ENCODE data around the gene VAT1L. TPM values are rescaled to one million over a fixed set of nuclear protein-coding genes. Genes with fewer than 3 reads are reported as not detected.
A peak's percentile ranks its signal among the peaks of the same experiment; 100 is the strongest.

VAT1L gene
- polyA plus RNA-seq, 1 of the 3 experiments (the other 2 are of a cell fraction) = 52.5 TPM

- no peaks in the 10 kb centered on the region for H3K36me3 ChIP-seq (replicated peaks in 1 of 2; ENCODE audit: control insufficient read depth in 1 of 2, insufficient read depth in 2 of 2, low read length in 1 of 2)
- DNase-seq = no peak
- H3K9ac ChIP-seq = no peak overlapping the region
- peaks cover 3 to 22% of the 10 kb centered on the region in 2 experiments; a peak in 3 of 4 replicates for H3K4me1 ChIP-seq (ENCODE audit: control insufficient read depth in 1 of 2, insufficient read depth in 2 of 2, low read depth in 1 of 2, low read length in 1 of 2)
- 93% methylated on average over 5 of the region's 5 CpGs for WGBS (ENCODE audit: low lambda C conversion rate)
- no peaks in the 10 kb centered on the region for H3K9me2 ChIP-seq
- POLR2A ChIA-PET = no interaction called here
- H4K20me1 ChIP-seq (ENCODE audit: insufficient read depth) = no peaks in the 10 kb centered on the region
- 0 out of 2 replicates have a peak, but pooled peaks cover 3% of the 10 kb centered on the region for H3K79me2 ChIP-seq (ENCODE audit: insufficient read depth)
- H3K27me3 ChIP-seq (ENCODE audit: insufficient read depth) = no peaks in the 10 kb centered on the region
- H3F3A ChIP-seq (replicated peaks; ENCODE audit: insufficient read depth) = peaks cover 19% of the 10 kb centered on the region
- no peak overlapping the region for H2AFZ ChIP-seq (ENCODE audit: low read depth)
- TF ChIP-seq FOSL2 (IDR thresholded peaks at IDR 0.05; ENCODE audit: borderline replicate concordance, low read depth) = no peak
- TF ChIP-seq FOXM1 (IDR thresholded peaks at IDR 0.05; ENCODE audit: low read depth) = no peak
- no peak for TF ChIP-seq GABPA (IDR thresholded peaks at IDR 0.05; ENCODE audit: low read depth)
- TF ChIP-seq MEF2A (IDR thresholded peaks at IDR 0.05; ENCODE audit: borderline replicate concordance, low read depth) = no peak
- CTCF ChIA-PET = interaction anchor here (0.9 kb wide), 1 partner anchor 10 kb away, joined by 3 read pairs; no protein-coding TSS in a partner anchor
- H3K27ac ChIP-seq (ENCODE audit: low read depth in 2 of 2, low read length in 1 of 2) = no peak overlapping the region
- H3K9me3 ChIP-seq = no peaks in the 10 kb centered on the region
- H3K4me2 ChIP-seq = no peak overlapping the region
- H3K4me3 ChIP-seq (ENCODE audit: low read depth in 2 of 2, low read length in 1 of 2) = no peak overlapping the region
These were observed 48.4 kb downstream of the VAT1L start for GRCh38 chr16:77836801-77837200.

- no peak overlapping the region; the same call in 1 of the 2 replicates for H3K4me2 ChIP-seq
- WGBS (ENCODE audit: low lambda C conversion rate) = 63% methylated on average over 7 of the region's 7 CpGs
- no peaks in the 10 kb centered on the region for H3K27me3 ChIP-seq (ENCODE audit: insufficient read depth)
These were observed 50.4 kb downstream of the VAT1L start for GRCh38 chr16:77838597-77839255.

More at GRCh38 chr16:77838597-77839255, 50.4 kb downstream of the VAT1L start:
- H3K4me3 ChIP-seq (ENCODE audit: low read depth in 2 of 2, low read length in 1 of 2) = no peak overlapping the region
- H3K36me3 ChIP-seq (replicated peaks in 1 of 2; ENCODE audit: control insufficient read depth in 1 of 2, insufficient read depth in 2 of 2, low read length in 1 of 2) = no peaks in the 10 kb centered on the region
- H3K9ac ChIP-seq = no peak overlapping the region
- DNase-seq = no peak
- H2AFZ ChIP-seq (ENCODE audit: low read depth) = no peak overlapping the region
- no peaks in the 10 kb centered on the region for H3K9me2 ChIP-seq
- H3K79me2 ChIP-seq (ENCODE audit: insufficient read depth) = 0 out of 2 replicates have a peak, but pooled peaks cover 3% of the 10 kb centered on the region
- no peaks in the 10 kb centered on the region for H3K9me3 ChIP-seq
- H3F3A ChIP-seq (replicated peaks; ENCODE audit: insufficient read depth) = peaks cover 14% of the 10 kb centered on the region
- CTCF ChIA-PET = no interaction called here
- H4K20me1 ChIP-seq (ENCODE audit: insufficient read depth) = no peaks in the 10 kb centered on the region
- H3K27ac ChIP-seq (ENCODE audit: low read depth in 2 of 2, low read length in 1 of 2) = no peak overlapping the region
- H3K4me1 ChIP-seq (ENCODE audit: control insufficient read depth in 1 of 2, insufficient read depth in 2 of 2, low read depth in 1 of 2, low read length in 1 of 2) = peaks cover 3 to 17% of the 10 kb centered on the region in 2 experiments; a peak in 3 of 4 replicates
- POLR2A ChIA-PET = no interaction called here
- TF ChIP-seq POLR2AphosphoS5 (IDR thresholded peaks at IDR 0.05; ENCODE audit: low read depth, low read length) = no peak
- TF ChIP-seq TAF1 (IDR thresholded peaks at IDR 0.05; ENCODE audit: borderline replicate concordance, low read depth, low read length) = no peak
- TF ChIP-seq NRF1 (IDR thresholded peaks at IDR 0.05; ENCODE audit: low read depth, low read length) = no peak
- TF ChIP-seq FOXM1 (IDR thresholded peaks at IDR 0.05; ENCODE audit: low read depth) = no peak
- no peak for TF ChIP-seq GABPA (IDR thresholded peaks at IDR 0.05; ENCODE audit: low read depth)
- no peak for TF ChIP-seq NFIC (IDR thresholded peaks at IDR 0.05; ENCODE audit: borderline replicate concordance)
- TF ChIP-seq GATA2 (CRISPR knock-in tag; IDR thresholded peaks at IDR 0.05) = no peak
- TF ChIP-seq RFX5 (IDR thresholded peaks at IDR 0.05; ENCODE audit: low read length) = no peak
- TF ChIP-seq IRF3 (IDR thresholded peaks at IDR 0.05; ENCODE audit: low read depth, low read length) = no peak
- TF ChIP-seq JUND (IDR thresholded peaks at IDR 0.05) = peak; percentile 24; the same call in 1 of the 2 replicates
- peak; percentile 44; the same call in 1 of the 2 replicates for TF ChIP-seq FOSL2 (IDR thresholded peaks at IDR 0.05; ENCODE audit: borderline replicate concordance, low read depth)
